ENCODE data around the gene ALCAM. TPM values are rescaled to one million over a fixed set of nuclear protein-coding genes. Genes with fewer than 3 reads are reported as not detected.
A peak's percentile ranks its signal among the peaks of the same experiment; 100 is the strongest.
"Not testable (repeated sequence)": the region's sequence is repeated elsewhere in the genome, so short reads cannot be mapped to it uniquely, and the experiment has no call there.

The ALCAM gene
- polyA plus RNA-seq, 1 donor: 12.1 TPM

GRCh38 chr3:105356988-105357387, 9.7 kb upstream of the ALCAM start:
- no peak for DNase-seq

- DNase-seq: no peak
Observed at GRCh38 chr3:105359098-105359762, 7.5 kb upstream of the ALCAM start.

GRCh38 chr3:105360003-105360402, 6.7 kb upstream of the ALCAM start:
- no peak for DNase-seq

GRCh38 chr3:105362021-105362665, 4.6 kb upstream of the ALCAM start:
- no peak for DNase-seq

GRCh38 chr3:105364128-105364527, 2.6 kb upstream of the ALCAM start:
- DNase-seq: no peak

- no peak for DNase-seq
Observed at GRCh38 chr3:105365081-105365390, 1.7 kb upstream of the ALCAM start.

GRCh38 chr3:105365391-105366325, 1.1 kb upstream of the ALCAM start:
- peak; percentile 36 for DNase-seq

GRCh38 chr3:105367063-105367405, 325 bp downstream of the ALCAM start:
- DNase-seq: no peak

GRCh38 chr3:105367406-105368213, 901 bp downstream of the ALCAM start:
- DNase-seq: peak; percentile 34

- DNase-seq: peak; percentile 36
Observed at GRCh38 chr3:105368566-105369499, 2.1 kb downstream of the ALCAM start.

GRCh38 chr3:105369500-105370371, 3.0 kb downstream of the ALCAM start:
- DNase-seq: peak; percentile 70

GRCh38 chr3:105373383-105373782, 6.7 kb downstream of the ALCAM start:
- no peak for DNase-seq

- no peak for DNase-seq
Observed at GRCh38 chr3:105375750-105376511, 9.2 kb downstream of the ALCAM start.

- no peak for DNase-seq
Observed at GRCh38 chr3:105377716-105378115, 11.0 kb downstream of the ALCAM start.

- DNase-seq: no peak
Observed at GRCh38 chr3:105385179-105385578, 18.5 kb downstream of the ALCAM start.

- DNase-seq: no peak
Observed at GRCh38 chr3:105385819-105386508, 19.3 kb downstream of the ALCAM start.

GRCh38 chr3:105387122-105387751, 20.5 kb downstream of the ALCAM start:
- DNase-seq: no peak

- DNase-seq: no peak
Observed at GRCh38 chr3:105388176-105388575, 21.5 kb downstream of the ALCAM start.

- not testable (repeated sequence) for DNase-seq
Observed at GRCh38 chr3:105389759-105390158, 23.1 kb downstream of the ALCAM start.
